Measurements from ENCODE around the gene SIRT2. TPM values are rescaled to one million over a fixed set of nuclear protein-coding genes. Genes with fewer than 3 reads are reported as not detected.

The SIRT2 gene
- total RNA-seq, 1 experiment from 2014 or later, result 37.4 TPM

DNA sequence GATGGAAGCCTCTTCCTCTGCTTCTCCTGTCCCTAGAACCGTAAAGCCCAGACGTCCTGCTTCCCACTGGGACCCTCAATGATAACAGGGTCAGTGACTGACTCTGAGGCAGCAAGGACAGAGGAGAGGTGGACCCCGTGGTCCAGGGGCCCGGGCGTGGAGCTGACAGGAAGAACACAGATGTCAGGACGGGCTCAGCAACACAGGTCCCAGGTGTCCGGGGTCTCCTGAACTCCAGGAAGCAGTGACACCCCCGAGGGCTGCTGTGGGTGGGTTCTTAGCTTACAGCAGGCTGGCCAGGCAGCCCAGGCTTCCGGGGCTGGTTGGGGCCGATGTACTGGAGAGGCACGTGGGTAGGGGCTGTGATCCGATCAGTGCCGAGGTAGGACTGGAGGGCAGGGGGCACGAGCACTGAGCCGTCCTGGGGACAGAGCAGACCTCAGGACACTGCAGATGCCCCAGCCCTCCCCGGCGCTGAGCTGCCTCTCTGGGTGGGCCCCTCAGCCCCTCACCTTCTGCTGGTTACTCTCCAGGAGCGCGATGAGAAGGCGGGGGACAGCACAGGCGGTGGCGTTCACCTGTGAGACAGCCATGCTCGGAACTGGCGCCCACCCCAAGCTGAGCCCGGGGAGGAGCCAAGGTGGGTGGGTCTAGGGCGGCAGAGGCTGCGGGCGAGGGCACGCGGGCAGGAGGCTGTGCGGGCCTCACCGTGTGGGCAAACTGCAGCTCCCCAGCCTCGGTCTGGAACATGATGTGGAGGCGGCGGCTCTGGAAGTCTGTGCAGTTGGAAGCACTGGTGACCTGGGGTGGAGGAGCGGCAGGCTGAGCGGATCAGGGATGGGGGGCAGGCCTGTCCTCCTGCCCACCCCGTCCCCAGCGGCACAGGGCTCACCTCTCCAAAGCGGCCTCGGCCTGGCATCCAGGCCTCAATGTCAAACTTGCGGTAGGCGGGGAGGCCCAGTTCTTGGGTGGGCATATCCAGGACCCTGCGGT, 16.2 kb upstream of the SIRT2 start:
- no TSS peak for BruUV-seq (replicated peaks)
- ChIA-PET POLR2A (no interaction called here), CTCF (interaction anchor here (0.6 kb wide), 2 partner anchors 477 to 1062 kb away, joined by 4 to 6 read pairs; no protein-coding TSS in a partner anchor)
- H3K27me3 Mint-ChIP-seq (ENCODE audit: insufficient read depth, unreplicated experiment), result no peaks in the 10 kb centered on the region
- H3K4me3 Mint-ChIP-seq (ENCODE audit: unreplicated experiment), result no peak overlapping the region
- no peaks in the 10 kb centered on the region for H3K4me1 Mint-ChIP-seq (ENCODE audit: insufficient read depth, unreplicated experiment)
- no peaks in the 10 kb centered on the region for H3K9me3 Mint-ChIP-seq (ENCODE audit: unreplicated experiment)
- TF ChIP-seq, protein P1, sequence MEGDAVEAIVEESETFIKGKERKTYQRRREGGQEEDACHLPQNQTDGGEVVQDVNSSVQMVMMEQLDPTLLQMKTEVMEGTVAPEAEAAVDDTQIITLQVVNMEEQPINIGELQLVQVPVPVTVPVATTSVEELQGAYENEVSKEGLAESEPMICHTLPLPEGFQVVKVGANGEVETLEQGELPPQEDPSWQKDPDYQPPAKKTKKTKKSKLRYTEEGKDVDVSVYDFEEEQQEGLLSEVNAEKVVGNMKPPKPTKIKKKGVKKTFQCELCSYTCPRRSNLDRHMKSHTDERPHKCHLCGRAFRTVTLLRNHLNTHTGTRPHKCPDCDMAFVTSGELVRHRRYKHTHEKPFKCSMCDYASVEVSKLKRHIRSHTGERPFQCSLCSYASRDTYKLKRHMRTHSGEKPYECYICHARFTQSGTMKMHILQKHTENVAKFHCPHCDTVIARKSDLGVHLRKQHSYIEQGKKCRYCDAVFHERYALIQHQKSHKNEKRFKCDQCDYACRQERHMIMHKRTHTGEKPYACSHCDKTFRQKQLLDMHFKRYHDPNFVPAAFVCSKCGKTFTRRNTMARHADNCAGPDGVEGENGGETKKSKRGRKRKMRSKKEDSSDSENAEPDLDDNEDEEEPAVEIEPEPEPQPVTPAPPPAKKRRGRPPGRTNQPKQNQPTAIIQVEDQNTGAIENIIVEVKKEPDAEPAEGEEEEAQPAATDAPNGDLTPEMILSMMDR (IDR thresholded peaks at IDR 0.05; ENCODE audit: unreplicated experiment), result no peak
- no peaks in the 10 kb centered on the region for H3K36me3 Mint-ChIP-seq (ENCODE audit: insufficient read depth, unreplicated experiment)
- intact Hi-C loops (cut with micrococcal nuclease), result no loop called here
- no peak for DNase-seq (ENCODE audit: unreplicated experiment)
- H3K27ac Mint-ChIP-seq (ENCODE audit: low read depth, unreplicated experiment), result no peak overlapping the region

DNA sequence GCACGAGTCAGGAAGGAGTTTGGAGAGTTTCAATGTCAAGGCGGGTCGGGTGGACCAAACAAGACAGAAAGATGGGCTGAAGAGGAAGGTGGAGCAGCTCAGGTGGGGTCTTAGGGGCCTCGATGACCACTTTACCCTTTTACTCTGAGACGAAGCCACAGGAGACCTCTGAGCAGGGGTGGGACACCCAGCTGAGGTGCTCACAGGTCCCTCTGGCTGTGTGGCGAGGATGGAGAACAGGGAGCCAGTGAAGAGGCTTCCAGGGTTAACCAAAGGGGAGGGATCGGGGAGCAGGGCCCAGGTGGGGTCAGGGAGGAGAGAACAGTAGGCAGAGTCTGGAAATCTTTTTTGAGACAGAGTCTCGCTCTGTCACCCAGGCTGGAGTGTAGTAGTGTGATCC, 14.5 kb upstream of the SIRT2 start:
- ChIA-PET POLR2A (interaction anchor here (0.6 to 0.9 kb wide), 2 partner anchors 14 to 428 kb away, joined by 3 read pairs; partner anchors contain the start of genes NFKBIB and SAMD4B), CTCF (interaction anchor here (0.9 to 1.5 kb wide), 3 partner anchors 16 to 61 kb away, joined by 4 to 6 read pairs (median 5); partner anchors contain the start of genes MRPS12 and SARS2)
- Mint-ChIP-seq H3K9me3 (ENCODE audit: unreplicated experiment) (no peaks in the 10 kb centered on the region), H3K4me3 (ENCODE audit: unreplicated experiment) (no peak overlapping the region), H3K36me3 (ENCODE audit: insufficient read depth, unreplicated experiment) (no peaks in the 10 kb centered on the region), H3K27ac (ENCODE audit: low read depth, unreplicated experiment) (no peak overlapping the region), H3K4me1 (ENCODE audit: insufficient read depth, unreplicated experiment) (no peaks in the 10 kb centered on the region), H3K27me3 (ENCODE audit: insufficient read depth, unreplicated experiment) (no peaks in the 10 kb centered on the region)
- no peak for DNase-seq (ENCODE audit: unreplicated experiment)
- TF ChIP-seq, protein P1 (IDR thresholded peaks at IDR 0.05; ENCODE audit: unreplicated experiment), result no peak
- no TSS peak for BruUV-seq (replicated peaks)
- intact Hi-C loops (cut with micrococcal nuclease), result no loop called here

DNA sequence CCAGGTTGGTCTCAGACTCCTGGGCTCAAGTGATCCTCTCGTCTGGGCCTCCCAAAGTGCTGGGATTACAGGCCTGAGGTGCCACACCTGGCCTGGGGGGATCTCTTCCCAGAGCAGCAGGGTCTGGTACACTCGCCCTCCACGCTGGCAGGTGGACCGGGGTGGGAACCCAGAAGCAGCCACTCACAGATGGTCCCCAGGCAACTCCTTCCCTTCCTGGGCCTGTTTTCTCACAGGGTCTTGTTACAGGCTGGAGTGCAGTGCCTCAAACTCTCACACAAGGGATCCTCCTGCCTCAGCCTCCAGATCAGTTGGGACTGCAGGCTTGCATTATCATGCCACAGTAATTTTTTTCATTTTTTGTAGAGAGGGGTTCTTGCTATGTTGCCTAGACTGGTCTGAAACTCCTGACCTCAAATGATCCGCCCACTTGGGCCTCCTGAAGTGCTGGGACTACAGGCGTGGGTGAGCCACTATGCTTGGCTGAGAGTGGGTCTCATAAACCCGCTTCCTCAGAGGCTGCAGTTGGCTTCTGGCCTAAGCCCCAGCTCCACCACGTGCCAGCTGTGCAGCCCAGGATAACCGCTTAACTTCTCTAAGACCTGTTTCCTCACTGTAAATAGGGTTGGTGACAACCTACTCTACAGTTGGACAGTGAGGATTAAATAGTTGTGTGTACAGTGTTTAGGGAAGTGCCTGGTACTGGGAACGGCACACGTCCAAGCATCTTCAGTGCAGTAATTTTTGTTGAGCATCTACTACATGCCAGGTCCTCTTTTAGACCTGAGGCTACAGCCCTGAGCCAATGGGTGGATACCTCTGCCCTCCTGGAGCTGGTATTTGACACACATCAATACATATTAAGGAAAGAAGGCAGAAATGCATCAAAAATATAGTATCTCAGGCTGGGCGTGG, 13.4 kb upstream of the SIRT2 start:
- H3K9me3 Mint-ChIP-seq (ENCODE audit: unreplicated experiment), result no peaks in the 10 kb centered on the region
- ChIA-PET CTCF (interaction anchor here (0.5 to 1.5 kb wide), 4 partner anchors 17 to 509 kb away, joined by 3 to 6 read pairs (median 4); partner anchors contain the start of genes MRPS12 and SARS2), POLR2A (interaction anchor here (0.6 kb wide), 1 partner anchor 15 kb away, joined by 3 read pairs; no protein-coding TSS in a partner anchor)
- TF ChIP-seq, protein P1 (IDR thresholded peaks at IDR 0.05; ENCODE audit: unreplicated experiment), result no peak
- H3K4me1 Mint-ChIP-seq (ENCODE audit: insufficient read depth, unreplicated experiment), result no peaks in the 10 kb centered on the region
- no TSS peak for BruUV-seq (replicated peaks)
- H3K36me3 Mint-ChIP-seq (ENCODE audit: insufficient read depth, unreplicated experiment), result peaks cover 11% of the 10 kb centered on the region
- DNase-seq (ENCODE audit: unreplicated experiment), result no peak
- intact Hi-C loops (cut with micrococcal nuclease), result no loop called here
- no peak overlapping the region for H3K4me3 Mint-ChIP-seq (ENCODE audit: unreplicated experiment)
- no peaks in the 10 kb centered on the region for H3K27me3 Mint-ChIP-seq (ENCODE audit: insufficient read depth, unreplicated experiment)
- H3K27ac Mint-ChIP-seq (ENCODE audit: low read depth, unreplicated experiment), result no peak overlapping the region
